GM18861 (cell line): ENCODE measurements around the gene RBPJ.
"Not testable (repeated sequence)": the region's sequence is repeated elsewhere in the genome, so short reads cannot be mapped to it uniquely, and the experiment has no call there.

Experiments used
- ATAC-seq: cut with Tn5 transposase; IDR thresholded peaks from one replicate; pipeline ENCODE4 v1.9.1; 2021; ENCODE audit not compliant: unreplicated experiment

Gene RBPJ

GRCh38 chr4:26331380-26331950, 10.7 kb downstream of the RBPJ start:
- no peak for ATAC-seq

- ATAC-seq = no peak
Observed at GRCh38 chr4:26334366-26334765, 13.6 kb downstream of the RBPJ start.

- ATAC-seq = no peak
Observed at GRCh38 chr4:26337612-26338011, 16.8 kb downstream of the RBPJ start.

GRCh38 chr4:26342328-26343037, 21.7 kb downstream of the RBPJ start:
- ATAC-seq = no peak

GRCh38 chr4:26343038-26343398, 22.2 kb downstream of the RBPJ start:
- no peak for ATAC-seq

GRCh38 chr4:26344901-26345564, 24.2 kb downstream of the RBPJ start:
- ATAC-seq = no peak

GRCh38 chr4:26345565-26345938, 24.7 kb downstream of the RBPJ start:
- ATAC-seq = no peak

GRCh38 chr4:26346203-26346620, 25.4 kb downstream of the RBPJ start:
- no peak for ATAC-seq

GRCh38 chr4:26349496-26349895, 28.7 kb downstream of the RBPJ start:
- ATAC-seq = peak; percentile 73

- no peak for ATAC-seq
Observed at GRCh38 chr4:26351685-26352084, 30.9 kb downstream of the RBPJ start.

GRCh38 chr4:26354491-26354890, 33.7 kb downstream of the RBPJ start:
- no peak for ATAC-seq

- ATAC-seq = no peak
Observed at GRCh38 chr4:26355392-26356052, 34.7 kb downstream of the RBPJ start.

GRCh38 chr4:26356081-26356501, 35.3 kb downstream of the RBPJ start:
- ATAC-seq = peak; percentile 51

GRCh38 chr4:26359521-26359920, 38.7 kb downstream of the RBPJ start:
- not testable (repeated sequence) for ATAC-seq

GRCh38 chr4:26360273-26360672, 39.5 kb downstream of the RBPJ start:
- no peak for ATAC-seq

- ATAC-seq = no peak
Observed at GRCh38 chr4:26360864-26361263, 40.0 kb downstream of the RBPJ start.

GRCh38 chr4:26361297-26361696, 40.5 kb downstream of the RBPJ start:
- ATAC-seq = no peak

- no peak for ATAC-seq
Observed at GRCh38 chr4:26362745-26363439, 42.1 kb downstream of the RBPJ start.

- ATAC-seq = no peak
Observed at GRCh38 chr4:26365537-26366150, 44.8 kb downstream of the RBPJ start.

GRCh38 chr4:26367811-26368210, 47.0 kb downstream of the RBPJ start:
- ATAC-seq = no peak

- no peak for ATAC-seq
Observed at GRCh38 chr4:26368685-26369084, 47.9 kb downstream of the RBPJ start.
